Liver (tissue), 9 donors: ENCODE data around the gene MAP2K6. TPM values are rescaled to one million over a fixed set of nuclear protein-coding genes. Genes with fewer than 3 reads are reported as not detected.

ENCODE experiments used
- DNase-seq: peaks from one replicate; pipeline ENCODE4 v3.0.0-alpha.2; 2017; ENCODE audit warnings: low spot score
- H3K27ac ChIP-seq, 2 donors: one replicate each; pipeline ENCODE4 v1.7.0; 2013; ENCODE audit warnings: inconsistent platforms in 2 of 2, low read length in 2 of 2, control low read depth in 1 of 2, low read depth in 1 of 2, mild to moderate bottlenecking in 1 of 2
- H3K27me3 ChIP-seq, 4 donors: one replicate each; pipeline versions ENCODE4 v1.6.1 to v1.7.0; 2013; ENCODE audit warnings: low read length in 3 of 4, inconsistent platforms in 1 of 4, mild to moderate bottlenecking in 1 of 4, moderate library complexity in 1 of 4; ENCODE audit not compliant: control insufficient read depth in 4 of 4, insufficient read depth in 4 of 4
- H3K36me3 ChIP-seq, 4 donors: one replicate each; pipeline versions ENCODE4 v1.6.1 to v1.7.0; 2013; ENCODE audit warnings: low read length in 3 of 4, mild to moderate bottlenecking in 3 of 4, low read depth in 1 of 4, moderate library complexity in 1 of 4; ENCODE audit not compliant: control insufficient read depth in 4 of 4, insufficient read depth in 3 of 4
- H3K4me1 ChIP-seq, 4 donors: one replicate each; pipeline versions ENCODE4 v1.6.1 to v1.7.0; 2013; ENCODE audit warnings: low read length in 3 of 4, mild to moderate bottlenecking in 3 of 4, moderate library complexity in 1 of 4; ENCODE audit not compliant: control insufficient read depth in 4 of 4, insufficient read depth in 4 of 4
- H3K4me3 ChIP-seq, 3 donors: one replicate each; pipeline versions ENCODE4 v1.6.1 to v1.7.0; 2013; ENCODE audit warnings: low read length in 3 of 3, control low read depth in 1 of 3, low read depth in 1 of 3, mild to moderate bottlenecking in 1 of 3
- H3K9ac ChIP-seq, 2 donors: one replicate each; pipeline ENCODE4 v1.7.0; 2013; ENCODE audit warnings: low read length in 2 of 2, mild to moderate bottlenecking in 2 of 2, moderate library complexity in 2 of 2, control low read depth in 1 of 2, low read depth in 1 of 2
- H3K9me3 ChIP-seq, 4 donors: one replicate each; pipeline versions ENCODE4 v1.6.1 to v1.7.0; 2013; ENCODE audit warnings: low read length in 3 of 4; ENCODE audit not compliant: control insufficient read depth in 4 of 4
- EGR1 ChIP-seq, 2 donors: IDR thresholded peaks; 2 replicates each; pipeline ENCODE4 v1.6.1; 2016 to 2018; ENCODE audit warnings: antibody characterized with exemption in 2 of 2, low read depth in 2 of 2
- FOXA2 ChIP-seq: IDR thresholded peaks from 2 replicates; pipeline ENCODE4 v1.6.1; 2016; ENCODE audit warnings: antibody characterized with exemption
- GABPA ChIP-seq, 2 donors: IDR thresholded peaks in 1 of 2; conservative IDR thresholded peaks in 1 of 2; 2 replicates each; pipeline ENCODE4 v1.6.1; 2016; ENCODE audit warnings: antibody characterized with exemption in 2 of 2, mild to moderate bottlenecking in 1 of 2, moderate library complexity in 1 of 2
- HNF4A ChIP-seq, 2 donors: conservative IDR thresholded peaks; 2 replicates each; pipeline ENCODE4 v1.6.1; 2016; ENCODE audit warnings: antibody characterized with exemption in 2 of 2, mild to moderate bottlenecking in 2 of 2
- RAD21 ChIP-seq, 2 donors: IDR thresholded peaks; 2 replicates each; pipeline ENCODE4 v1.6.1; 2016; ENCODE audit warnings: antibody characterized with exemption in 2 of 2, mild to moderate bottlenecking in 2 of 2
- RXRA ChIP-seq, 2 donors: IDR thresholded peaks; 2 replicates each; pipeline ENCODE4 v1.6.1; 2017 to 2018; ENCODE audit warnings: antibody characterized with exemption in 2 of 2, mild to moderate bottlenecking in 1 of 2
- SP1 ChIP-seq: IDR thresholded peaks from 2 replicates; pipeline ENCODE4 v1.6.1; 2018; ENCODE audit warnings: antibody characterized with exemption, mild to moderate bottlenecking
- YY1 ChIP-seq: IDR thresholded peaks from 2 replicates; pipeline ENCODE4 v1.6.1; 2016; ENCODE audit warnings: antibody characterized with exemption, mild to moderate bottlenecking
- WGBS: extraction: QIAGEN DNeasy Blood & Tissue Kit; methylation state at CpG from one replicate; pipeline ENCODE4 v1.1.7; 2013; 5-methylcytosine and 5-hydroxymethylcytosine counted together
- polyA plus RNA-seq, 2 donors: library from polyadenylated mRNA; stranded (reverse) in 1 of 2; unstranded in 1 of 2; fragments of 200-250 nt in 1 of 2; fragments of >200 nt in 1 of 2; fragmentation: Nextera tagmentation in 1 of 2; extraction: Ambion mirVana in 1 of 2; gene quantifications; one replicate each; pipeline versions ENCODE4 v1.2.1 to v1.2.3, GENCODE V29; 2013 to 2015
- total RNA-seq, 2 donors: library from RNA; depleted of rRNA; stranded (reverse); fragments of >200 nt; gene quantifications; one replicate each; pipeline ENCODE4 v1.2.3, GENCODE V29; 2014
- TF ChIP-seq, protein P1 (sequence below): IDR thresholded peaks from 2 replicates; pipeline ENCODE4 v1.6.1; 2016; ENCODE audit warnings: antibody characterized with exemption
- TF ChIP-seq, protein P2 (sequence below): IDR thresholded peaks from 2 replicates; pipeline ENCODE4 v1.6.1; 2016; ENCODE audit warnings: antibody characterized with exemption
- TF ChIP-seq, protein P3 (sequence below): IDR thresholded peaks from 2 replicates; pipeline ENCODE4 v1.6.1; 2016; ENCODE audit warnings: antibody characterized with exemption
- TF ChIP-seq, protein P4 (sequence below): fragments of 150-350 bp; IDR thresholded peaks from 2 replicates; pipeline ENCODE4 v1.5.1; 2017; ENCODE audit warnings: improper control_type of control experiment, low read depth, low read length; ENCODE audit not compliant: missing input control
- donor health status: healthy.
- donor health status: healthy.
- donor health status: healthy.
- donor health status: healthy.
- donor health status: healthy.

MAP2K6 gene
- total and polyA plus RNA-seq, 4 donors, result 0.31 to 5.4 (median 2.6) TPM

DNA sequence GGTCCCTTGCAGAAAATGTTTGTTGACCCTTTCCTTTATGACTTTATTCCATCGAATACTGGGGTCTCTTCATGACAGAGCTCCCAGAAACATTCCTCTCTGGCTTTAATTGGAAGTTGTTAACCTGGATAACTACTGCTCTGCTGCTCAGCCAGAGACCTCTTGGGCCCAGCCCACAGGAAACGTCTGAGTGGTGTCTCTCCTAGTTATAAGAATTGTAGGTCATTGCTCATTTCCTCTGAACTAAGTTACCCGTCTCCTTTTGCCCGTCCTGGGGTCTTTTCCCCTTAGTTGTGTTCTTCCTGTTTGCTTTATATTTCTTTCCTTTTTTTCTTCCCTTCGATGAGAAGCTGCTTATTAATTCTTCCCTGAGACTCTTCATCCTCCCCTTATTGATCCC lies 9.0 kb downstream of the MAP2K6 start:
- Histone ChIP-seq H3K9ac (no peak overlapping the region), H3K27me3 (no peaks in the 10 kb centered on the region), H3K9me3 (no peaks in the 10 kb centered on the region), H3K4me3 (no peak overlapping the region), H3K4me1 (peaks cover 0 to 2% (median 0%) of the 10 kb centered on the region in 4 donors), H3K36me3 (no peaks in the 10 kb centered on the region), H3K27ac (no peak overlapping the region)
- WGBS, result 59% methylated on average over 5 of the region's 5 CpGs
- DNase-seq, result no peak
- no peak for TF ChIP-seq FOXA2
- TF ChIP-seq, protein P1, sequence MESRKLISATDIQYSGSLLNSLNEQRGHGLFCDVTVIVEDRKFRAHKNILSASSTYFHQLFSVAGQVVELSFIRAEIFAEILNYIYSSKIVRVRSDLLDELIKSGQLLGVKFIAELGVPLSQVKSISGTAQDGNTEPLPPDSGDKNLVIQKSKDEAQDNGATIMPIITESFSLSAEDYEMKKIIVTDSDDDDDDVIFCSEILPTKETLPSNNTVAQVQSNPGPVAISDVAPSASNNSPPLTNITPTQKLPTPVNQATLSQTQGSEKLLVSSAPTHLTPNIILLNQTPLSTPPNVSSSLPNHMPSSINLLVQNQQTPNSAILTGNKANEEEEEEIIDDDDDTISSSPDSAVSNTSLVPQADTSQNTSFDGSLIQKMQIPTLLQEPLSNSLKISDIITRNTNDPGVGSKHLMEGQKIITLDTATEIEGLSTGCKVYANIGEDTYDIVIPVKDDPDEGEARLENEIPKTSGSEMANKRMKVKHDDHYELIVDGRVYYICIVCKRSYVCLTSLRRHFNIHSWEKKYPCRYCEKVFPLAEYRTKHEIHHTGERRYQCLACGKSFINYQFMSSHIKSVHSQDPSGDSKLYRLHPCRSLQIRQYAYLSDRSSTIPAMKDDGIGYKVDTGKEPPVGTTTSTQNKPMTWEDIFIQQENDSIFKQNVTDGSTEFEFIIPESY, result no peak

DNA sequence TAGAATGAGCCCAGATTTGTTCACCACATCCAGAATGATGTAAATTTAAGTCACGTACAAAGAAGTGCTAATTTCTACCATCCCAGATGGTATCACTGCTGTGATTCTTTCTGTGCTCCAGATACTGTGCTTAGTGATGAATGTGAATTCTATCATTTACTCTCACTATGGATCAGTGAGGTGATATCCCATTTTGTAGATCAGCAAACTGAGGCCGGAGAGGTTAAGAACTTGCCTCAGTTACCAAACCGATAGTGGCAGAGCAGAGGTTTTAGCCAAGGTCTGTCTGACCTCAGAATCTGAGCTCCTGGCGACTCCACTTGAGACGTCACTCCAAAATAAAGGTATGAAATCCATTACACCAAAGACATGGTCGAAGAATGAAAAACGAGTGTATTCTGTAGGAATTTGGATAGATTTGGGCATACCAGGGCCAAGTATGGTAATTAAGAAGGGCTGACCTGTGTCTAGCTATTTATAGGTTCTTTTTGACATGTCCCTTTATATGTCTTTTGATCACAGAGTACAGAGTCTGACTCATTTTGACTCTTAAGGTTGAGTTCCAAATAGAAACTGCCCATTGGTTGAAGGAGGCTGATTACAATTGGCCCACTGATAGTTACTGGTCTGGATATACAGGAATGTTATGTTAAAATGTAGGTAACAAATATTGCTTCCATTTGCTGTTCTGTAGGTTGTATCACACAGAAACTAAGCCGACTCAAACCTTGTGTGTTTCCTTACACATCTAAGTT lies 10.0 kb downstream of the MAP2K6 start:
- H3K27ac ChIP-seq, result no peak overlapping the region
- no peak for DNase-seq
- no peaks in the 10 kb centered on the region for H3K9me3 ChIP-seq
- H3K36me3 ChIP-seq, result no peaks in the 10 kb centered on the region
- 94% methylated on average over 8 of the region's 8 CpGs for WGBS
- no peaks in the 10 kb centered on the region for H3K27me3 ChIP-seq
- no peak overlapping the region for H3K4me3 ChIP-seq
- H3K9ac ChIP-seq, result no peak overlapping the region
- peaks cover 0 to 2% (median 0%) of the 10 kb centered on the region in 4 donors for H3K4me1 ChIP-seq
- TF ChIP-seq, protein P2, sequence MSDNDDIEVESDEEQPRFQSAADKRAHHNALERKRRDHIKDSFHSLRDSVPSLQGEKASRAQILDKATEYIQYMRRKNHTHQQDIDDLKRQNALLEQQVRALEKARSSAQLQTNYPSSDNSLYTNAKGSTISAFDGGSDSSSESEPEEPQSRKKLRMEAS, result no peak
- no peak for TF ChIP-seq EGR1 (IDR thresholded peaks at IDR 0.05; ENCODE audit: low read depth in 2 of 2)
- TF ChIP-seq, protein P3, sequence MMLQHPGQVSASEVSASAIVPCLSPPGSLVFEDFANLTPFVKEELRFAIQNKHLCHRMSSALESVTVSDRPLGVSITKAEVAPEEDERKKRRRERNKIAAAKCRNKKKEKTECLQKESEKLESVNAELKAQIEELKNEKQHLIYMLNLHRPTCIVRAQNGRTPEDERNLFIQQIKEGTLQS, result no peak

DNA sequence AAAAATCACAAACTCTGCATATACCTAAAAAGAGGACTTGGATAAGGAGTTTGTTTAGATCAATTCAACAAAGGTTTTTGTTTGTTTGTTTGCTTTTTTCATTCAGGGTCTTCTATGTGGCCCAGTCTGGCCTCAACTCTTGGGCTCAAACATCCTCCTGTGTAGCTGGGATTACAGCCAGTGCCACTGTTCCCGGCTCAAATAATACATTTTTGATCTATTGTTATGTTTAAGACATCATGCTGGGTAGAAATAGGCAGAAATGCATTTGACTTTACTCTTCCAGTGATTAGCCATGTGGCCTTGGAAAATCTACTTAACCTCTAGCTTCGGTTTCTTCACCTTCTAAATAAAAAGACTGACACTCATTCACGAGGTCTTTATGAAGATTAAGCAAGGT lies 11.5 kb downstream of the MAP2K6 start:
- no peak overlapping the region for H3K4me3 ChIP-seq
- peaks cover 0 to 2% (median 0%) of the 10 kb centered on the region in 4 donors for H3K4me1 ChIP-seq
- H3K27me3 ChIP-seq, result no peaks in the 10 kb centered on the region
- no peaks in the 10 kb centered on the region for H3K36me3 ChIP-seq
- DNase-seq, result no peak
- H3K9ac ChIP-seq, result no peak overlapping the region
- WGBS, result 79% methylated on average over 3 of the region's 3 CpGs
- TF ChIP-seq HNF4A (conservative IDR thresholded peaks at IDR 0.05), result no peak
- H3K9me3 ChIP-seq, result no peaks in the 10 kb centered on the region
- H3K27ac ChIP-seq, result no peak overlapping the region

DNA sequence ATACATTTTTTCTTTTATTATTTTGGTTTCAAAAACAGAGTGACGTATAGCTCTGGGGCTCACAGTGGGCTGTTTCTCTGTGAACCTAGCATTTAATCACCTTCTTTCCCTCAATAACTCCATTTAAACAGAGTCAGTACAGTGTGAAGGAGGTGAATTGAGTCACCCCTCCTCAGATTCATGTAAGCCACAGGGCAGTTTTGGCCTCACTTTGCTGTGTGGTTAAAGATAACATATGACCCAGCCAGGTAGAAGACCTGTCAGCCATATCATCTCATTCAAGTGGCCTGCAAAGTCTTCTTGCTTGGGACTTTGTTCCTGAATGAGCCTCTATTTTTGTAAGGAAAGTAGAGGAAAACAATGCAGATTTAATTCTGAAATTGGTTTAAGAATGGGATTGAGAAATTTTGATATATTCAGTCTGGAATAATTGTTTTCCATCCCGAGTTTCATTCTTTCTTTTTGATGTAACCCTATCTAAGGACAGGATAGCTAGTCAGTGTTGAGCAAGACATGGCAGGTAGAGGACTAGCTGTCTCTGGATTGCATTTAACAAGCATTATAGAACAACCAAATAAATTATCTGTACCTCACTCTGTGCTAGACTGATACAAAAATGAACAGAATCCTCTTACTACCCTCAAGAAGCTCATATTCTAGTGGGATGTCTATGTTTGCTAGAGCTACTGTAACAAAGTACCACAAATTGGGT lies 13.1 kb downstream of the MAP2K6 start:
- no peak overlapping the region for H3K27ac ChIP-seq
- H3K9me3 ChIP-seq, result no peaks in the 10 kb centered on the region
- WGBS, result 95% methylated on average over 2 of the region's 2 CpGs
- no peaks in the 10 kb centered on the region for H3K36me3 ChIP-seq
- H3K4me3 ChIP-seq, result no peak overlapping the region
- peaks cover 0 to 2% (median 0%) of the 10 kb centered on the region in 4 donors for H3K4me1 ChIP-seq
- H3K27me3 ChIP-seq, result no peaks in the 10 kb centered on the region
- H3K9ac ChIP-seq, result no peak overlapping the region
- no peak for DNase-seq
- TF ChIP-seq SP1, result no peak
- no peak for TF ChIP-seq RXRA (IDR thresholded peaks at IDR 0.05)
- TF ChIP-seq, protein P4, sequence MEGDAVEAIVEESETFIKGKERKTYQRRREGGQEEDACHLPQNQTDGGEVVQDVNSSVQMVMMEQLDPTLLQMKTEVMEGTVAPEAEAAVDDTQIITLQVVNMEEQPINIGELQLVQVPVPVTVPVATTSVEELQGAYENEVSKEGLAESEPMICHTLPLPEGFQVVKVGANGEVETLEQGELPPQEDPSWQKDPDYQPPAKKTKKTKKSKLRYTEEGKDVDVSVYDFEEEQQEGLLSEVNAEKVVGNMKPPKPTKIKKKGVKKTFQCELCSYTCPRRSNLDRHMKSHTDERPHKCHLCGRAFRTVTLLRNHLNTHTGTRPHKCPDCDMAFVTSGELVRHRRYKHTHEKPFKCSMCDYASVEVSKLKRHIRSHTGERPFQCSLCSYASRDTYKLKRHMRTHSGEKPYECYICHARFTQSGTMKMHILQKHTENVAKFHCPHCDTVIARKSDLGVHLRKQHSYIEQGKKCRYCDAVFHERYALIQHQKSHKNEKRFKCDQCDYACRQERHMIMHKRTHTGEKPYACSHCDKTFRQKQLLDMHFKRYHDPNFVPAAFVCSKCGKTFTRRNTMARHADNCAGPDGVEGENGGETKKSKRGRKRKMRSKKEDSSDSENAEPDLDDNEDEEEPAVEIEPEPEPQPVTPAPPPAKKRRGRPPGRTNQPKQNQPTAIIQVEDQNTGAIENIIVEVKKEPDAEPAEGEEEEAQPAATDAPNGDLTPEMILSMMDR, result no peak
- TF ChIP-seq HNF4A (conservative IDR thresholded peaks at IDR 0.05), result no peak
- TF ChIP-seq YY1, result no peak
- TF ChIP-seq EGR1 (IDR thresholded peaks at IDR 0.05; ENCODE audit: low read depth in 2 of 2), result no peak
- TF ChIP-seq, protein P1, result no peak
- TF ChIP-seq RAD21 (IDR thresholded peaks at IDR 0.05), result no peak
- TF ChIP-seq GABPA (IDR thresholded peaks at IDR 0.05 in 1 of 2, conservative IDR thresholded peaks at IDR 0.05 in 1 of 2), result no peak
